PC-9 (cell line): ENCODE data around the gene RAD23A. TPM values are rescaled to one million over a fixed set of nuclear protein-coding genes. Genes with fewer than 3 reads are reported as not detected.
A peak's percentile ranks its signal among the peaks of the same experiment; 100 is the strongest.

Source experiments
- BruUV-seq: library from RNA; stranded (reverse); fragments of 400-500 nt; replicated peaks from 2 replicates; lab custom pipeline; 2021; lab: Mats Ljungman, UMichigan
- CTCF ChIA-PET: fragments of 300-600 bp; sonication (Branson Sonifier 250); formaldehyde crosslinking; loops from one replicate; lab custom pipeline; 2022; ENCODE audit warnings: antibody characterized with exemption; lab: Charles Lee
- POLR2A ChIA-PET: fragments of 300-600 bp; sonication (Branson Sonifier 250); formaldehyde crosslinking; loops from one replicate; lab custom pipeline; 2022; ENCODE audit warnings: antibody characterized with exemption; ENCODE audit not compliant: unreplicated experiment; lab: Charles Lee
- DNase-seq, 2 experiments: peaks; one replicate each; pipeline versions ENCODE4 v3.0.0 to v3.0.0-alpha.2; 2015 to 2022; ENCODE audit warnings: mixed read lengths in 1 of 2
- H2AFZ ChIP-seq: fragments of 200-600 bp; sonication (generic); 2 replicates; pipeline ENCODE4 v1.8.1; 2017; ENCODE audit warnings: antibody characterized with exemption
- H3F3A ChIP-seq: fragments of 200-600 bp; sonication (generic); 2 replicates; pipeline ENCODE4 v1.8.1; 2017; ENCODE audit warnings: antibody characterized with exemption, mild to moderate bottlenecking, low read depth; ENCODE audit not compliant: insufficient read depth
- H3K27ac ChIP-seq: fragments of 200-600 bp; sonication (generic); 2 replicates; pipeline ENCODE4 v1.6.1; 2016; ENCODE audit warnings: mixed run types
- H3K27me3 ChIP-seq: fragments of 200-600 bp; sonication (generic); 2 replicates; pipeline ENCODE4 v1.6.1; 2016; ENCODE audit warnings: low read depth, mixed run types; ENCODE audit not compliant: insufficient read depth
- H3K36me3 ChIP-seq: fragments of 200-600 bp; sonication (generic); 2 replicates; pipeline ENCODE4 v1.6.1; 2016; ENCODE audit warnings: low read depth, mixed run types
- H3K4me1 ChIP-seq: fragments of 200-600 bp; sonication (generic); replicated peaks from 2 replicates; pipeline ENCODE4 v1.6.1; 2016; ENCODE audit warnings: mixed run types; ENCODE audit not compliant: insufficient read depth
- H3K4me2 ChIP-seq: fragments of 200-600 bp; sonication (generic); 2 replicates; pipeline ENCODE4 v1.6.1; 2017; ENCODE audit warnings: mixed run types
- H3K4me3 ChIP-seq: fragments of 200-600 bp; sonication (generic); 2 replicates; pipeline ENCODE4 v1.6.1; 2016; ENCODE audit warnings: mixed run types
- H3K79me2 ChIP-seq: fragments of 200-600 bp; sonication (generic); 2 replicates; pipeline ENCODE4 v1.6.1; 2017; ENCODE audit warnings: low read depth, mixed run types
- H3K9me2 ChIP-seq: fragments of 200-600 bp; sonication (generic); 2 replicates; pipeline ENCODE4 v1.8.1; 2017; ENCODE audit warnings: mild to moderate bottlenecking; ENCODE audit not compliant: insufficient read depth
- H3K9me3 ChIP-seq: fragments of 200-600 bp; sonication (generic); 2 replicates; pipeline ENCODE4 v1.8.1; 2016; ENCODE audit warnings: low read depth; ENCODE audit not compliant: insufficient read depth
- H4K20me1 ChIP-seq: fragments of 200-600 bp; sonication (generic); 2 replicates; pipeline ENCODE4 v1.8.1; 2017; ENCODE audit not compliant: insufficient read depth
- CTCF ChIP-seq: fragments of 200-600 bp; sonication (generic); conservative IDR thresholded peaks from 2 replicates; pipeline ENCODE4 v1.6.1; 2017; ENCODE audit warnings: mixed run types, antibody characterized with exemption, mild to moderate bottlenecking, moderate library complexity
- EZH2 ChIP-seq: fragments of 200-600 bp; sonication (generic); IDR thresholded peaks from 2 replicates; pipeline ENCODE4 v1.8.0; 2017; ENCODE audit warnings: antibody characterized with exemption, low read depth
- intact Hi-C: fragments of 100-400 bp; cut with micrococcal nuclease; formaldehyde crosslinking; loops from one replicate; pipeline ENCODE4 v1.10.0; 2022; ENCODE audit not compliant: unreplicated experiment
- total RNA-seq: library from RNA; stranded (reverse); gene quantifications from 2 replicates; pipeline ENCODE4 v1.2.3, GENCODE V29; 2021

The RAD23A gene
- total RNA-seq, 1 experiment from 2014 or later: 186 TPM

GRCh38 chr19:12930002-12930645, 15.5 kb upstream of the RAD23A start:
- no peaks in the 10 kb centered on the region for H3K9me3 ChIP-seq
- no peaks in the 10 kb centered on the region; the same call in 1 of the 2 replicates for H3F3A ChIP-seq
- H3K27ac ChIP-seq: no peak overlapping the region
- peaks cover 3% of the 10 kb centered on the region for H4K20me1 ChIP-seq
- no peak overlapping the region for H3K4me3 ChIP-seq
- no peaks in the 10 kb centered on the region for H3K27me3 ChIP-seq
- TF ChIP-seq CTCF: no peak
- TF ChIP-seq EZH2: no peak
- H2AFZ ChIP-seq: no peak overlapping the region
- H3K9me2 ChIP-seq: no peaks in the 10 kb centered on the region
- H3K4me2 ChIP-seq: no peak overlapping the region
- ChIA-PET CTCF (no interaction called here), POLR2A (no interaction called here)
- BruUV-seq: no TSS peak
- H3K4me1 ChIP-seq: peaks cover 12% of the 10 kb centered on the region
- intact Hi-C loops: no loop called here
- no peak for DNase-seq
- H3K79me2 ChIP-seq: peaks cover 30% of the 10 kb centered on the region
- peaks cover 32% of the 10 kb centered on the region for H3K36me3 ChIP-seq

GRCh38 chr19:12932392-12933286, 13.0 kb upstream of the RAD23A start:
- Histone ChIP-seq H3K27ac (peak overlapping the region; percentile 25; the same call in 1 of the 2 replicates), H3K4me1 (peaks cover 17% of the 10 kb centered on the region), H3K4me2 (peak overlapping the region; percentile 96), H2AFZ (peak overlapping the region; percentile 93), H3K4me3 (peak overlapping the region; percentile 91), H3K79me2 (peaks cover 30% of the 10 kb centered on the region), H3K36me3 (peaks cover 15% of the 10 kb centered on the region; the same call in 1 of the 2 replicates), H3K27me3 (no peaks in the 10 kb centered on the region), H4K20me1 (peaks cover 3% of the 10 kb centered on the region), H3F3A (no peaks in the 10 kb centered on the region; the same call in 1 of the 2 replicates), H3K9me3 (no peaks in the 10 kb centered on the region), H3K9me2 (no peaks in the 10 kb centered on the region)
- no peak for TF ChIP-seq CTCF
- BruUV-seq: no TSS peak
- intact Hi-C loops: no loop called here
- ChIA-PET POLR2A (no interaction called here), CTCF (no interaction called here)
- DNase-seq: no peak

GRCh38 chr19:12933287-12934072, 12.2 kb upstream of the RAD23A start, which contains the start of gene FARSA:
Gene FARSA (minus strand): TSS chr19:12933711. CDS start chr19:12933696, 15 bp downstream.
- Histone ChIP-seq H3K9me3 (no peaks in the 10 kb centered on the region), H2AFZ (peak within 1 kb of the TSS; percentile 93), H3K79me2 (peaks cover 31% of the 10 kb centered on the region), H4K20me1 (peaks cover 3% of the 10 kb centered on the region), H3K4me3 (peak within 1 kb of the TSS; percentile 91), H3K4me1 (peaks cover 20% of the 10 kb centered on the region), H3K4me2 (peak within 1 kb of the TSS; percentile 96), H3K27me3 (no peaks in the 10 kb centered on the region), H3K36me3 (0 out of 2 replicates have a peak, but pooled peaks cover 9% of the 10 kb centered on the region), H3F3A (no peaks in the 10 kb centered on the region; the same call in 1 of the 2 replicates), H3K9me2 (no peaks in the 10 kb centered on the region), H3K27ac (peak within 1 kb of the TSS; percentile 25)
- no peak for TF ChIP-seq EZH2
- ChIA-PET POLR2A (interaction anchor here (0.5 kb wide), 3 partner anchors 13 to 42 kb away, joined by 3 to 4 read pairs (median 3); partner anchors contain the start of genes GCDH and SYCE2), CTCF (no interaction called here)
- peak; percentile 67 to 89 for DNase-seq
- BruUV-seq: TSS peak; percentile 53
- intact Hi-C loops: no loop called here
